ENCODE results near the gene TTC16.

Gene TTC16

DNA sequence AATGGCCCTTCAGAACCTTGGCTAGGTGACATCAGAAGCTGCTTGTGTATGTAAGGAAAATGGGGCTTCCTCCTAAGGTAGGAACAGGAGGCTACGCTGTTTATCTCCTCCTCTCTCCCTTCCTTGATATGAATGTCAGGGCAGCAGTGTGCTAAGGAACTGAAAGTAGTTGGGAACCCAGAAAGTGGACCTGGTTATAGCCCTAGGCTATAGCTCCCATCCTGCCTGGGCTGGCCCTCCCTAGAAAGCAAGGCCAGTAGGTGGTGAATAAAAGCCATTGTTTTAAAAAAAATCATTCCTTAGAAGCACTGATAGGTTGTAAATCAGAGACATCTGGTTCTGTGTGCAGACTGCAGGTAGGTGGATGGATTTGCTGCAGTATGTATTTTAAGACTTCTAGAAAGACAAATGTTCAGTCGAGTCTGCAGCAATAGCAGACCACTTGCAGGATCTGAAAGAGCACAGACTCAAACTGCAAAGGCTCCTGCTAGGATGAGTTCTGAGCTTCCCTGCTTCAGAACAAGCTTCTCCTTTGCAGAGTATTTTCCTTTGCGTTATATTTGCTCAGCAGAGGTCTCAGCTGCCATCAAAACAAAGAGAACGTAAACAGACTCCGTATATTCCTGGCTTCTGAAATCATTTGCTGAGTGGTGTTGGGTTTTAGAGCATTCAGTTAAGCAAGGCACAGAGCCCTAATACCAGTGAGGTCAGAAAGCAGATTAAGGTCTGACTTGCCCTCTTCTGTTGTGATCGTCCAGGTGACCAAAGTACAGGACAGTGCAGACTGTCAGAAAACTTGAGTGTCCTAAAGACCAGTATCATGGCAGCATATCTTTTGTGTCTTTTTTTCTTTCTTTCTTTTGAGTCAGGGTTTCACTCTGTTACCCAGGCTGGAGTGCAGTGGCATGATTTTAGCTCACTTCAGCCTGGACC is 29.2 kb upstream of the TTC16 start:
- no peaks in the 10 kb centered on the region for H3K9me3 ChIP-seq (ENCODE audit: low read length)
- H3K4me1 ChIP-seq (ENCODE audit: insufficient read depth, low read length), result no peaks in the 10 kb centered on the region
- no peak overlapping the region for H3K27ac ChIP-seq (ENCODE audit: low read depth, low read length)
- H3K36me3 ChIP-seq (ENCODE audit: insufficient read depth, low read length), result peaks cover 47% of the 10 kb centered on the region
- no peak overlapping the region for H3K4me3 ChIP-seq (ENCODE audit: low read depth in 1 of 2, low read length in 2 of 2)
- no peak overlapping the region for H3K9ac ChIP-seq (ENCODE audit: low read length)
- H3K27me3 ChIP-seq (ENCODE audit: control insufficient read depth in 1 of 2, insufficient read depth in 2 of 2, low read length in 2 of 2), result no peaks in the 10 kb centered on the region

DNA sequence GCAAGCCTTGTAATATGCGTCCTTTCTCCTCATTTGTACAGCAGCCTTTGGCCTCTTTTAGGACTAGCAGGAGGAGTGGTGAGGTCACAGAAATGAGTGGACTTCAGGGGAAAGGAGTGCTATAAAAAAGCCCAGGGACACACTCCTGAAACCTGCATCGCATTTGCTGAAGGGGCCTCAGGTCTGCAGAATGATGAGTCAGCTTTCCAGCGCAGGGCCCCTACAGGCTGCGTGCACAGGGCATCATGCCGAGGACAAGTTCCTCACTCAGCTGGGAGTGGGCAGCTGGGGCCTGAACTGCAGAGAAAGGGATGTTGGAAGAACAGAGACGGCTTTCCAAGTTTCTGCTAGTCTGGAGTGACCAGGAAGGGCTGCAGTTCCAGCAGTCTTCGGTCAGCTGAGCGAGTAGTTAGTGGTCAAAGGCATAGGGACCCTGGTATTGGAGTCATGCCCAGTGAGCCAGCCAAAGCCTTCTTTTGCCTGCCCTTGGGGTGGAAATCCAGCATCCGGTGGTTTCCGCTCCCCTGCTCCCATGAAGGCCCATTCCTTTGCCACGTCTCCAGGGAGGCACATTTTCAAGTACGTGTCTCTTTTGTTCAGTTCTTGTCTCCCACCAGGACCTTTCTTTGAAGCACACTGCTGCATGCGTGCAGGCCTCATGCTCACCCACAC is 26.4 kb upstream of the TTC16 start:
- Histone ChIP-seq H3K36me3 (ENCODE audit: insufficient read depth, low read length) (peaks cover 27% of the 10 kb centered on the region), H3K27me3 (ENCODE audit: control insufficient read depth in 1 of 2, insufficient read depth in 2 of 2, low read length in 2 of 2) (no peaks in the 10 kb centered on the region), H3K4me1 (ENCODE audit: insufficient read depth, low read length) (no peaks in the 10 kb centered on the region), H3K4me3 (ENCODE audit: low read depth in 1 of 2, low read length in 2 of 2) (no peak overlapping the region), H3K27ac (ENCODE audit: low read depth, low read length) (no peak overlapping the region), H3K9me3 (ENCODE audit: low read length) (no peaks in the 10 kb centered on the region), H3K9ac (ENCODE audit: low read length) (no peak overlapping the region)

DNA sequence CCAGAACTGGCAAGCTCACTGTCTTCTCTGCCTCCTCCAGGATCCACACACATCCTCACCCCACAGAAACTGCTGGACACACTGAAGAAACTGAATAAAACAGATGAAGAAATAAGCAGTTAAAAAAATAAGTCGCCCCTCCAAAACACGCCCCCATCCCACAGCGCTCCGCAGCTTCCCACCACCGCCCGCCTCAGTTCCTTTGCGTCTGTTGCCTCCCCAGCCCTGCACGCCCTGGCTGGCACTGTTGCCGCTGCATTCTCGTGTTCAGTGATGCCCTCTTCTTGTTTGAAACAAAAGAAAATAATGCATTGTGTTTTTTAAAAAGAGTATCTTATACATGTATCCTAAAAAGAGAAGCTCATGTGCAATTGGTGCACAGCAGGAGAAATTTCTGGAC is 25.1 kb upstream of the TTC16 start:
- Histone ChIP-seq H3K27me3 (ENCODE audit: control insufficient read depth in 1 of 2, insufficient read depth in 2 of 2, low read length in 2 of 2) (no peaks in the 10 kb centered on the region), H3K9me3 (ENCODE audit: low read length) (no peaks in the 10 kb centered on the region), H3K4me3 (ENCODE audit: low read depth in 1 of 2, low read length in 2 of 2) (no peak overlapping the region), H3K36me3 (ENCODE audit: insufficient read depth, low read length) (peaks cover 22% of the 10 kb centered on the region), H3K9ac (ENCODE audit: low read length) (no peak overlapping the region), H3K27ac (ENCODE audit: low read depth, low read length) (no peak overlapping the region), H3K4me1 (ENCODE audit: insufficient read depth, low read length) (no peaks in the 10 kb centered on the region)

DNA sequence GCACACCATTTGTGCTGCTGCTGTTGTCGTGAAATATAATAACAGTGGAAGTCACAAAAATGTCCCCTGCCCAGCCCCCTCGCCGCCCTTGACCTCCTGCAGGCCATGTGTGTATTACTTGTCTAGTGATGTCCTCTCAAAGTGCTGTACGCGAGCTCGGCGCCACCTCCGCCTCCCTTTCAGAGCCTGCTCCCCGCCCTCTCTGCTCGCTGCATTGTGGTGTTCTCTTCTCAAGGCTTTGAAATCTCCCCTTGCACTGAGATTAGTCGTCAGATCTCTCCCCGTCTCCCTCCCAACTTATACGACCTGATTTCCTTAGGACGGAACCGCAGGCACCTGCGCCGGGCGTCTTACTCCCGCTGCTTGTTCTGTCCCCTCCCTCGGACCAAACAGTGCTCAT is 23.8 kb upstream of the TTC16 start:
- Histone ChIP-seq H3K4me1 (ENCODE audit: insufficient read depth, low read length) (no peaks in the 10 kb centered on the region), H3K27me3 (ENCODE audit: control insufficient read depth in 1 of 2, insufficient read depth in 2 of 2, low read length in 2 of 2) (no peaks in the 10 kb centered on the region), H3K9me3 (ENCODE audit: low read length) (no peaks in the 10 kb centered on the region), H3K36me3 (ENCODE audit: insufficient read depth, low read length) (peaks cover 10% of the 10 kb centered on the region), H3K27ac (ENCODE audit: low read depth, low read length) (no peak overlapping the region), H3K9ac (ENCODE audit: low read length) (no peak overlapping the region), H3K4me3 (ENCODE audit: low read depth in 1 of 2, low read length in 2 of 2) (no peak overlapping the region)

DNA sequence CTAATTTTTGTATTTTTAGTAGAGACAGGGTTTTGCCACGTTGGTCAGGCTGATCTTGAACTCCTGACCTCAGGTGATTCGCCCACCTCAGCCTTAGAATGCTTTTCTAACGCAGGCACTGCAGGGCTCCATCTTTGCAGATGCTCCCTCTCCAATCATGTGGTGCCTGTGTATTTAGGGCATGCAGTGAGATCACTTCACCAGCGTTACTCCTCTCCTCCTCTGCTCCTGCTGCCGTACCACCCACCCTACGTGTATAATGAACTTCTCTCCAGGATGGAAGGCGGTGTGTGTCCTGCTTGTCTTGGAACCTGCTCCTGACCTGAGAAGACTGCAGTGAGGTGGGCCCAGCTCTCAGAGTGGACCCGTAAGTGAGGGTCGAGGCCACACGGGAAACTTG is 22.7 kb upstream of the TTC16 start:
- H3K36me3 ChIP-seq (ENCODE audit: insufficient read depth, low read length), result peaks cover 7% of the 10 kb centered on the region
- no peak overlapping the region for H3K4me3 ChIP-seq (ENCODE audit: low read depth in 1 of 2, low read length in 2 of 2)
- no peak overlapping the region for H3K27ac ChIP-seq (ENCODE audit: low read depth, low read length)
- no peaks in the 10 kb centered on the region for H3K4me1 ChIP-seq (ENCODE audit: insufficient read depth, low read length)
- no peaks in the 10 kb centered on the region for H3K9me3 ChIP-seq (ENCODE audit: low read length)
- no peaks in the 10 kb centered on the region for H3K27me3 ChIP-seq (ENCODE audit: control insufficient read depth in 1 of 2, insufficient read depth in 2 of 2, low read length in 2 of 2)
- no peak overlapping the region for H3K9ac ChIP-seq (ENCODE audit: low read length)

DNA sequence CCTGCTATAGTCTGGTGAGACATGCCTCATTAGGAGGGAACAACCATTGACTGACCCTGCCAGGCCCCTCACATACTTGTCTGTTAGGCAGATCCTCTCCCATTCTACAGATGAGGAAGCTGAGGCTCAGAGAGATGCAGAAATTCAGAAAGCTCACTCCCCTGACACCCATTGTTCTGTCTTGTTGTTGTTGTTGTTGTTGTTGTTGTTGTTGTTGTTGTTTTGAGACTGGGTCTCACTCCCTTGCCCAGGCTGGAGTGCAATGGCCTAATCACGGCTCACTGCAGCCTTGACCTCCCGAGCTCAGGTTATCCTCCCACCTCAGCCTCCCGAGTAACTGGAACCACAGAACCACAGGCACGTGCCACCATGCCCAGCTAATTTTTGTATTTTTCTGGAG is 22.2 kb upstream of the TTC16 start:
- peaks cover 7% of the 10 kb centered on the region for H3K36me3 ChIP-seq (ENCODE audit: insufficient read depth, low read length)
- no peak overlapping the region for H3K4me3 ChIP-seq (ENCODE audit: low read depth in 1 of 2, low read length in 2 of 2)
- no peaks in the 10 kb centered on the region for H3K9me3 ChIP-seq (ENCODE audit: low read length)
- no peak overlapping the region for H3K9ac ChIP-seq (ENCODE audit: low read length)
- H3K4me1 ChIP-seq (ENCODE audit: insufficient read depth, low read length), result no peaks in the 10 kb centered on the region
- no peak overlapping the region for H3K27ac ChIP-seq (ENCODE audit: low read depth, low read length)
- no peaks in the 10 kb centered on the region for H3K27me3 ChIP-seq (ENCODE audit: control insufficient read depth in 1 of 2, insufficient read depth in 2 of 2, low read length in 2 of 2)

DNA sequence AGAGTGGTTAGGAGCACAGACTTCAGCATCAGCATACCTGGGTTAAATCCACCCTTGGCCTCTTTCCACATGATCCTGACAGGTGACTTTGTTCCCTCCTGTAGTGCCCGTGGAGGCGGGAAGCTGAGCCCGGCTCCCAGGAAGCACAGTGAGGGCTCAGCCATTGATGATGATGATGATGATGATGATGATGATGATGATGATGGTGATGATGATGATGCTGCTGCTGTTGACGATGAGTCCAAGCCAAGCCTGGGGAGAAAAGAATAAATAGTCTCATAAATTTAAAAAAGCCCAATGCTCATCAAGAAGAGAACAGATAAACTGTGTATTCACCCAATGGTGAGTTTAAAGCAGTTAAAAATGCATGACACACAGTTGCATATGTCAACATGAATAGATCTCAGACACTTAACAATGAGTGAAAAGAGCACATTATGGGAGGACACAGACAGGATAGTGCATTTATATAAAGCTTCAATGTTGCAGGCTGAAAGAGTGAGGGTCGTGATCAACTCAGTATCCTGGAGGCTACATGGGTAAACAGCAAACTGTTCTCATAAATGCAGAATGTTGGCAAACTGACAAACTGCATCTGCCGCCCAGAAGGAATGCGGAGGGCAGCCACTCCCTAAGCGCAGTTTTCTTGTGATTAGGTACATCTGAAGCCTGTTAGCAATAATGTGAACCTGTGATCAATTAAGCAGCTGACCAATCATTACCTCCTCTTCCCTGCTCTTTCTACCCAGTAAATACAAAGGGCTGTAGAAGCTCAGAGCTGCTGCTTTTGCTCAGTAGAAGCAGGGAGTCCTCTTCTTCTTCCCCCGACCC is 20.8 kb upstream of the TTC16 start:
- H3K9ac ChIP-seq (ENCODE audit: low read length), result no peak overlapping the region
- no peak overlapping the region for H3K4me3 ChIP-seq (ENCODE audit: low read depth in 1 of 2, low read length in 2 of 2)
- H3K36me3 ChIP-seq (ENCODE audit: insufficient read depth, low read length), result peaks cover 7% of the 10 kb centered on the region
- H3K27me3 ChIP-seq (ENCODE audit: control insufficient read depth in 1 of 2, insufficient read depth in 2 of 2, low read length in 2 of 2), result no peaks in the 10 kb centered on the region
- no peaks in the 10 kb centered on the region for H3K9me3 ChIP-seq (ENCODE audit: low read length)
- H3K4me1 ChIP-seq (ENCODE audit: insufficient read depth, low read length), result peaks cover 8% of the 10 kb centered on the region
- no peak overlapping the region for H3K27ac ChIP-seq (ENCODE audit: low read depth, low read length)

DNA sequence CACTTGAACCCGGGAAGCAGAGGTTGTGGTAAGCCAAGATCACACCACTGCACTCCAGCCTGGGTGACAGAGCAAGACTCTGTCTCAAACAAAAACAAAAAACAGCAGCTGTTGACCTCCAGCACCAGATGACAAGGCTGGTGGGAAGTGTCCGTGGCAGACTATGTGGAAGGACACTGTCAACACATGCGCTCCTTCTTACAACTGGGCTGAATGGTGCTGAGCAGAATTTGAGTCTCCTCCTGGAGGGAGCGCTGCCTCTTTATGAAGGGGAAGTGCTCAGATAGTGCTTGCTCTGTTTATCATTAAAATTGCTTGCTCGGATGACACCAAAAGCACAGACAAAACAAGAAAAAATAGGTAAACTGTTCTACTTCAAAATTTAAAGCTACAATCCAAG is 18.3 kb upstream of the TTC16 start:
- Histone ChIP-seq H3K9ac (ENCODE audit: low read length) (no peak overlapping the region), H3K27ac (ENCODE audit: low read depth, low read length) (no peak overlapping the region), H3K36me3 (ENCODE audit: insufficient read depth, low read length) (no peaks in the 10 kb centered on the region), H3K9me3 (ENCODE audit: low read length) (no peaks in the 10 kb centered on the region), H3K4me1 (ENCODE audit: insufficient read depth, low read length) (peaks cover 11% of the 10 kb centered on the region), H3K4me3 (ENCODE audit: low read depth in 1 of 2, low read length in 2 of 2) (no peak overlapping the region), H3K27me3 (ENCODE audit: control insufficient read depth in 1 of 2, insufficient read depth in 2 of 2, low read length in 2 of 2) (no peaks in the 10 kb centered on the region)

DNA sequence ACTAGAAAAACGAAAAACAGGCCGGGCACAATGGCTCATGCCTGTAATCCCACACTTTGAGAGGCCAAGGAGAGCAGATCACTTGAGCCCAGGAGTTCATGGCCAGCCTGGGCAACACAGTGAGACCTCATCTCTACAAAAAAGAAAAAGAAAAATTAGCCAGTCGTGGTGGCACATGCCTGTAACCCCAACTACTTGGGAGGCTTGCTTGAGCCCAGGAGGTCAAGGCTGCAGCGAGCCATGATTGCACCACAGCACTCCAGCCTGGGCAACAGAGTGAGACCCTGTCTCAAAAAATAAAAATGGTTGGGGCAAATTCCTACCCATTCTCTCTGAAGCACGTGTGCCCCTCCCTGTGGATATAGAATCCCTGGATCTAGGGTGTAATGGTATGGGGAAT is 17.5 kb upstream of the TTC16 start:
- H3K27me3 ChIP-seq (ENCODE audit: control insufficient read depth in 1 of 2, insufficient read depth in 2 of 2, low read length in 2 of 2), result no peaks in the 10 kb centered on the region
- no peak overlapping the region for H3K4me3 ChIP-seq (ENCODE audit: low read depth in 1 of 2, low read length in 2 of 2)
- no peak overlapping the region for H3K9ac ChIP-seq (ENCODE audit: low read length)
- H3K4me1 ChIP-seq (ENCODE audit: insufficient read depth, low read length), result peaks cover 11% of the 10 kb centered on the region
- no peak overlapping the region for H3K27ac ChIP-seq (ENCODE audit: low read depth, low read length)
- H3K9me3 ChIP-seq (ENCODE audit: low read length), result no peaks in the 10 kb centered on the region
- no peaks in the 10 kb centered on the region for H3K36me3 ChIP-seq (ENCODE audit: insufficient read depth, low read length)

DNA sequence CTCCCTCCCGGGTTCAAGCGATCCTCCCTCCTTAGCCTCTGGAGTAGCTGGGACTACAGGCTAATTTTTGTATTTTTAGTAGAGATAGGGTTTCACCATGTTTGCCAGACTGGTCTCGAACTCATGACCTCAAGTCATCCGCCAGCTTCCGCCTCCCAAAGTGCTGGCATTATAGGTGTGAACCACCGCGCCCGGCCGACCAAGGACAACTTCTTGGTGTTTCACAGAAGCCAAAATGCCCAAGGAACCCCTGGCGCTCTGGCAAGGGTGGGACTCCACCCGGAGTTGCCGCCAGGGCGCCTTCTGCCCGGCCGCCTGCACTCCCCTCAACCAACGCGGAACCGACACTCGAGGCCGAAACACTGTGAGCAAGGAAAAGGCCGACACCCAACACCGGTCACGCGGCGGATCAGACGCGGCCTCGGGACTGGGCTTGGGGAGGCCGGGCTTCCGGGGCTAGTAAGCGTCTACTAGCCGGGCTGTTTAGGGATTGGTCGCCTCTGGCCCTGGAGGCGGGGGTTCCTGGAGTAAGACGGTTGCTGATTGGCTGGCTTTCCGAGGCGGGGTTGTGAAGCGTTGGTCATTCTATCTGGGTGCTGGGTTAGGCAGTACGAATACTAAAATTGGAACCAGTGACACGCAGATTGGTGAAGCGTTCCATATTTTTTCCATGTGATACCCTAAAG is 16.8 kb upstream of the TTC16 start:
- Histone ChIP-seq H3K4me3 (ENCODE audit: low read depth in 1 of 2, low read length in 2 of 2) (peak overlapping the region; percentile 23 to 47), H3K9me3 (ENCODE audit: low read length) (no peaks in the 10 kb centered on the region), H3K9ac (ENCODE audit: low read length) (peak overlapping the region; percentile 9), H3K27ac (ENCODE audit: low read depth, low read length) (peak overlapping the region; percentile 47), H3K36me3 (ENCODE audit: insufficient read depth, low read length) (no peaks in the 10 kb centered on the region), H3K27me3 (ENCODE audit: control insufficient read depth in 1 of 2, insufficient read depth in 2 of 2, low read length in 2 of 2) (no peaks in the 10 kb centered on the region), H3K4me1 (ENCODE audit: insufficient read depth, low read length) (peaks cover 11% of the 10 kb centered on the region)

DNA sequence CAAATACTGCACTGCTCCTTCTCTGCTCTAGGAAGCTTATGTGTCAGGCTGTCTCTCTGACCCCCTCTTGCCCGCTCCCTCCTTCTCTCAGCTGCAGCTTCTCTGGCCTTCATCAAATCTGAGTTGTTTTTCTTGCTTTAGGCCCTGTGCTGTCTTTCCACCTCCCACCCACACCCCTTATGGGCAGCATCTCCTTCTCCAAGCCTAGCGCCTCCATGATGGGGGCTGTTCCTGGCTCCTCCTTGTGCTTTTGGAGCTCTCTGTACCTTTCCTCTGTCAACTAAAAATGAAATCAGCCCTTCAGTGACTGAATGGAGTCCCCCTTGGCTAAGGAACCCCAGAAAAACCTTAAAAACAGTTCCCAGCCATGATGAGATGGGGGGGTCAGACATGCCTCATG is 15.7 kb upstream of the TTC16 start:
- Histone ChIP-seq H3K9ac (ENCODE audit: low read length) (no peak overlapping the region), H3K27me3 (ENCODE audit: control insufficient read depth in 1 of 2, insufficient read depth in 2 of 2, low read length in 2 of 2) (no peaks in the 10 kb centered on the region), H3K9me3 (ENCODE audit: low read length) (no peaks in the 10 kb centered on the region), H3K4me1 (ENCODE audit: insufficient read depth, low read length) (peaks cover 11% of the 10 kb centered on the region), H3K36me3 (ENCODE audit: insufficient read depth, low read length) (no peaks in the 10 kb centered on the region), H3K27ac (ENCODE audit: low read depth, low read length) (no peak overlapping the region), H3K4me3 (ENCODE audit: low read depth in 1 of 2, low read length in 2 of 2) (peak overlapping the region in 1 of 2 donors; percentile 47)
